NB4 (cell line): ENCODE data around the gene SLC39A13.

Source experiments
- DNase-seq: peaks from one replicate; pipeline ENCODE4 v3.0.0; 2010; ENCODE audit warnings: low read depth
- H3K4me3 ChIP-seq: one replicate; pipeline ENCODE4 v1.5.1; 2011; ENCODE audit warnings: mild to moderate bottlenecking, low read depth, low read length, moderate library complexity
- CTCF ChIP-seq: IDR thresholded peaks from one replicate; pipeline ENCODE4 v1.5.1; 2012; ENCODE audit warnings: low read depth, low read length
- MAX ChIP-seq: IDR thresholded peaks from 2 replicates; pipeline ENCODE4 v1.6.1; 2011; ENCODE audit warnings: low read depth, low read length
- MYC ChIP-seq: IDR thresholded peaks from 2 replicates; pipeline ENCODE4 v1.6.1; 2011; ENCODE audit warnings: low read depth, low read length
- POLR2A ChIP-seq: IDR thresholded peaks from 2 replicates; pipeline ENCODE4 v1.6.1; 2011; ENCODE audit warnings: mild to moderate bottlenecking; ENCODE audit not compliant: insufficient read length; ENCODE audit errors: extremely low read depth

Gene SLC39A13

GRCh38 chr11:47407746-47408590 is at the start of gene SLC39A13:
Gene SLC39A13 (plus strand): TSS chr11:47408590. CDS start chr11:47410095, 1,505 bp downstream.
- H3K4me3 ChIP-seq: peak within 1 kb of the TSS; percentile 65
- TF ChIP-seq MYC (peak; percentile 73), POLR2A (no peak), CTCF (peak; percentile 38), MAX (peak; percentile 59)

GRCh38 chr11:47358731-47359051 is 49.7 kb upstream of the SLC39A13 start:
- TF ChIP-seq MYC (no peak), POLR2A (no peak), CTCF (no peak), MAX (no peak)
- no peak overlapping the region for H3K4me3 ChIP-seq
- DNase-seq: no peak

More at GRCh38 chr11:47407746-47408590, at the start of gene SLC39A13:
- peak; percentile 97 for DNase-seq

GRCh38 chr11:47359162-47359561 is 49.2 kb upstream of the SLC39A13 start:
- TF ChIP-seq CTCF (no peak), POLR2A (no peak), MYC (no peak), MAX (no peak)
- H3K4me3 ChIP-seq: no peak overlapping the region
- no peak for DNase-seq

- DNase-seq: peak; percentile 88
- no peak overlapping the region for H3K4me3 ChIP-seq
- peak; percentile 62; the same call in 1 of the 2 replicates for TF ChIP-seq MAX
- TF ChIP-seq POLR2A: no peak
- peak; percentile 53 for TF ChIP-seq MYC
Observed at GRCh38 chr11:47359586-47359985, 48.8 kb upstream of the SLC39A13 start.

- no peak overlapping the region for H3K4me3 ChIP-seq
- no peak for TF ChIP-seq POLR2A
- TF ChIP-seq MAX: no peak
- no peak for TF ChIP-seq CTCF
- no peak for TF ChIP-seq MYC
- no peak for DNase-seq
Observed at GRCh38 chr11:47360341-47360740, 48.0 kb upstream of the SLC39A13 start.

GRCh38 chr11:47361419-47361818 is 47.0 kb upstream of the SLC39A13 start:
- no peak for DNase-seq
- H3K4me3 ChIP-seq: no peak overlapping the region
- TF ChIP-seq MAX (no peak), POLR2A (no peak), CTCF (no peak), MYC (no peak)
